CD4-positive, alpha-beta T cell treated with Interleukin-10 for 1 hour (primary cell): ENCODE measurements around the gene PRSS8.
A peak's percentile ranks its signal among the peaks of the same experiment; 100 is the strongest.
"Not testable (repeated sequence)": the region's sequence is repeated elsewhere in the genome, so short reads cannot be mapped to it uniquely, and the experiment has no call there.

Experiments used
- DNase-seq: peaks from one replicate; pipeline ENCODE4 v3.0.0-alpha.2; 2020

PRSS8 gene

DNA sequence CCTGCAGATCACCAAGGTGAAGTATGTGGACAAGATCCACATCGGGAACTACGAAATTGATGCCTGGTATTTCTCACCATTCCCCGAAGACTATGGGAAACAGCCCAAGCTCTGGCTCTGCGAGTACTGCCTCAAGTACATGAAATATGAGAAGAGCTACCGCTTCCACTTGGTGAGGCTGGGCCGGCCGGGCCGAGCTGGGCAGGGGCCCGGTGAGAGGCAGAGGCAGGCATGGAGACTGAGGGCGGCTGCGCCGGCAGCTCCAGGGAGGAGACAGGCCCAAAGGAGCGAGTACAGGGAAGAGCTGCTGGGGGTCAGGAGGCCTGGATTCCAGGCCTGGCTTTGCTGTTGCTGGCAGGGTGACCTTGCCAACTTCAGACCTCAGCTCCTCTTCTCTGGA lies 8.3 kb downstream of the PRSS8 start:
- no peak for DNase-seq

DNA sequence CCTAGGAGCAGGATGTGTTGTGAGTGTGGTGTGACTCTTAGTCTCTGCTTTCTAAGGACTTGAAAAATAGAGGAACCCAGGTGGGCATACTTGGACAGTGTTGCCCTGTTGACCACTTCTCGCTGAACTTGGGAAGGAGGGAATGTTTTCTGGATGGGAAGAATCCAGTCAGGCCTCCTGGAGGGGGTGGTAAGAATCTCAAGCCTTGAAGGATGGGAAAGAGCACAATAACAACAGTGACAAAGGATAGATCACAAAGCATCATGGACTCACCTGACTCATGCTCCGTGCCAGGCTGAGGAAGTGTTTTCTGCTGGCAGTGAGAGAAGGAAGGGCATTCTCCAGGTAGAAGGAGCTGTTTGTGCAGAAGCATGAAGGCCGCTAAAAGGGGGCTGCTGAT lies 9.7 kb downstream of the PRSS8 start:
- DNase-seq, result no peak

DNA sequence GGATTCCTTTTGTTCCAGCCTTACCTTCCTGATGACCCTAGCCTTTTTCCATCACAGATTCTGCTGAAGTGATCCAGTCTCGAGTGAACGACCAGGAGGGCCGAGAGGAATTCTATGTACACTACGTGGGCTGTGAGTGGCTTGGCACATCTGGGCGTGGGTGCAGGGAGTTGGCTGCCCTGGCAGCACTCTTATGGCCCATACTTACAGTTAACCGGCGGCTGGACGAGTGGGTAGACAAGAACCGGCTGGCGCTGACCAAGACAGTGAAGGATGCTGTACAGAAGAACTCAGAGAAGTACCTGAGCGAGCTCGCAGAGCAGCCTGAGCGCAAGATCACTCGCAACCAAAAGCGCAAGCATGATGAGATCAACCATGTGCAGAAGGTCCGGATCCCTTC lies 15.4 kb downstream of the PRSS8 start:
- no peak for DNase-seq

DNA sequence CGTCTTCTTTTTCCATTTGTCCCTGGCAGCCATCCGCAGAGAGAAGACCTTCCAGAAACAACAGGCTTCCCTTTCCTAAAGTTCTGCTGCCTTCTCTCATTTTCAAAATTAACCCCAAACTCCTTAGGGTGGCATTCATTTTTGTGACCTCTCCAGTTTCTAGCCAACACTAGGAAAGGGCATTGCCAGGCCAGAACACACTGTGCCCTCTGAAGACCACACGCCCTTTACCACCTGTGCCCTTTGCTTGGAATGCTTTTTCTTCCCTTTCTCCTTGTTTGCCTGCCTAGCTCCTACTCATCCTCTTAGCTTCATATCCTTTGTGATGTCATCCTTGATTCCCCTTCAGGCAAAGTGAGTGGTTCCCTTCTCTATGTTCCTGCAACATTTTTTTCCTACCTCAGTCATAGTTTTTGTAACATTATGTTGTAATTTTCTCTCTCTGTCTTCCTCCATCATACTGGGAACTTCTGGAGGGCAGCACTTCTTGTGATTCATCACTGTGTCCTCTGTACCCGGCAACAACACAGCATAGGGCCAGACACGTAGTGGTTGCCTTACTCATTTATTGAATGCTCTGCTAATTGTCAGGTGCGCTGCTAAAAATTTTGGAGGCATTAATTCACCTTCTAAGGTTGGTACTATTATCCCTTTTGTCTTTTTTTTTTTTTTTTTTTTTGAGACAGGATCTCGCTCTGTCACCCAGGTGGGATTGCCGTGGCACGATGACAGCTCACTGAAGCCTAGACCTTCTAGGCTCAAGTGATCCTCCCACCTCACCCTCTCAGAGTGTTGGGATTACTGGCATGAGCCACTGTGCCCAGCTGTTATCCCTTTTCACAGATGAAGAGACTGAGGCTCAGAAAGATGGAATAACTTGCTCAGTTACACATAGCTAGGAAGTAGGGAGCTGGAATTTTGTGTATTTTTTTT lies 17.0 kb downstream of the PRSS8 start:
- no peak for DNase-seq

DNA sequence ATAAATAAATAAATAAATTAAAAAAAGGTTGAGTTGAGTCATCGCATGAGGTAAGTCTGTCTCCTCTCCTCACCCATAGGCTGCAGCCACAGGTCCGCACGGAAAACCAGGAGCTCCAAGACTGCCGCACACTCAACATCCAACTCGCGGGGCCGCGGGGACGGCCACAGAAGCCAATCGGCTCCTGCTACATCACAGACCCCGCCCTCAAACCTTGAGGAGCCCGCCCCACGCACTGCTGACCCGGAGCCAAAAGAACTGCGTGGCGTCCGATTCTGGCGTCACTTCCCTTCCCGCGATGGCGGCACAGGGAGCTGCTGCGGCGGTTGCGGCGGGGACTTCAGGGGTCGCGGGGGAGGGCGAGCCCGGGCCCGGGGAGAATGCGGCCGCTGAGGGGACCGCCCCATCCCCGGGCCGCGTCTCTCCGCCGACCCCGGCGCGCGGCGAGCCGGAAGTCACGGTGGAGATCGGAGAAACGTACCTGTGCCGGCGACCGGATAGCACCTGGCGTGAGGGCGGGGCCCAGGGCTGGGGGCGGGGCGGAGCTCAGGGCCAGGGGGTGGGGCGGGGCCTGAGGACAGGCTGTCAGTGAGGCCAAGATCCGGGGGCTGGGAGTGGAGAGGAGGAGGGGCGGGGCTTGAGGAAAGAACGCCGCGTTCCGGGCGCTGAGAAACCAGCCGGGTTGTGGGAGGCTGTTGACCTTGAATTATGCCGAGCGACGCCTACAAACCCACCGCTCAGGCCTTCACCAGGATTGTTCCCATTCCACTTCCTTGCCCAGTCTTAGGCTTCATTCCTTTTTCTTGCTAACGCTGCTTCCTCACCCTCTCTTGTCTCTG lies 17.9 kb downstream of the PRSS8 start, which contains the start of gene KAT8:
KAT8 (plus strand) TSS at position 281 of the 839 bp plus-strand sequence; CDS start at position 299, 18 bp downstream.
- DNase-seq, result peak; percentile 98

DNA sequence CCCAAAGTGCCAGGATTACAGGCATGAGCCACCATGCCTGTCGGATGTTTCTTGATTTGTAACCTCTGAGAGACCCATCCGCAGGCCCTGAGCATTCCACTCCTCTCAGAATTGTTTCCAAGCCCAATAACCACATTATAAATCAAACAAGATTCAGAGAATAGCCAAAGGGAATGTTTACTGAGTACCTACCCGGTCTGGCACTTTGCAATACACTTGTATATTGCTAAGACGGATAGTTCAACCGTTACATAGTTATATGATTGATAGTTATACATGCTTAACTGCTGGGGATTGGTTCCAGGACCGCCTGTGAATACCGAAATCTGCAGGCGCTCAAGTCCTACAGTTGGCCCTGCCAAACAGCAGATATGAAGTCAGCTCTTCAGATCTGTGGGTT lies 21.1 kb downstream of the PRSS8 start:
- DNase-seq, result no peak

DNA sequence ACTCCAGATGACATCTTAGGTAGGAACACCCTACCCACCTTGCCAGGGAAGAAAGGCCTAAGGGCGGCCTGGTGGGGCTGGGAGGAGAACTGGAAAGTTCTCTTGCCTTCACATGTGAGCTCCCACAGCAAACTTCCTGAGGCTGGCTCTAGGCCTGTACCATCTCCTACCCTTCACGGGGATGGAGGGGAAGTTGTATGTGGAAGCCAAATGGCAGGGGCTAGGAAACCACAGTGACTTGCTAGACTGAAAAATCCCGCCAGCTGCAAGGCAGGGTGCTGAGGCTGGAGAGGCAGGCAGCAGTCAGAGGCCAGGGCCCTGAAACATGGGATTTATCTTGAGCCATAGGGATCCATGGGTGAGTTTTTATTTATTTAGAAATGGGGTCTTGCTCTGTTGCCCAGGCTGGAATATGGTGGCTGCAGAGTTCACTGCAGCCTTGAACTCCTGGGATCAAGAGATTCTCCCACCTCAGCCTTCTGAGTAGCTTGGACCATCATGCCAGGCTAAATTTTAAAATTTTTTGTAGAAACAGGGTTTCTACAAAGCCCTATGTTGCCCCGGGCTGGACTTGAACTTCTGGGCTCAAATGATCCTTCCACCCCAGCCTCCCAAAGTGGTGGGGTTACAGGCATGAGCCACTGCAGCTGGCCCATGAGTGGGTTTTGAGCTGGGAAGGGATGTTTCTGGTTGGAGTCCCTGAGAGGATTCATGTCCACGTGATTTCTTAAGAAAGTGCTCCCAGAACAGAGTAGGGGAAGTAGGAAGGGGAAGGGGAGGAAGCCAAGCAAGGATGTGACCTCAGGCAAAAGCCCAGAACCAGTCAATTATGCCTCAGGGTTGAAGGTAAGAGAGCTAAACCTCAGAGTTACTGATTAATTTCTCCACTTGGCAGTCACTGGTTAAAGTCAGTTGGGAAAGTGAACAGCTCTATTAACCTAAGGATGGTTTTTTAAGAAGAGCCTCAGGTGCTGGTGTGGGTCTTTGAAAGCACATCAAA lies 22.1 kb downstream of the PRSS8 start:
- DNase-seq, result no peak

DNA sequence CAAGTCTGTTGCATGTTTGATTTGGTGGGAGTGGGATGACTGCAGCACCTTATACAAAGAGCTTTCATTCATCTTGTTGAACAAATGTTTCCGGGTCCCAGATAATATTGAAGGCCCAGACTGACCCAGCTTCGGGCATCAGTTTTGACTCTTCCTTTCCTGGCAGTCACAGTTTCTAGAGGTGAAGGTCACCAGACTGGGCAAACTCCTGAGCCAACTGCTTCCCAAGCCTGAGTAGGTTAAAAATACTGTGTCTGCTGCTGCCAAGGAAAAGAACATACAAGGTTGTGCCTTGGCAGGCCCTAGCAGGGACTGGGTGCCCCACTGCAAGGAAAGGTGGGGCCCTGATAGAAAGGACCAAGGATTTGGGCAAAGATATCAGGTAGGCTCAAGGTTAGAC lies 22.8 kb downstream of the PRSS8 start:
- DNase-seq, result no peak

DNA sequence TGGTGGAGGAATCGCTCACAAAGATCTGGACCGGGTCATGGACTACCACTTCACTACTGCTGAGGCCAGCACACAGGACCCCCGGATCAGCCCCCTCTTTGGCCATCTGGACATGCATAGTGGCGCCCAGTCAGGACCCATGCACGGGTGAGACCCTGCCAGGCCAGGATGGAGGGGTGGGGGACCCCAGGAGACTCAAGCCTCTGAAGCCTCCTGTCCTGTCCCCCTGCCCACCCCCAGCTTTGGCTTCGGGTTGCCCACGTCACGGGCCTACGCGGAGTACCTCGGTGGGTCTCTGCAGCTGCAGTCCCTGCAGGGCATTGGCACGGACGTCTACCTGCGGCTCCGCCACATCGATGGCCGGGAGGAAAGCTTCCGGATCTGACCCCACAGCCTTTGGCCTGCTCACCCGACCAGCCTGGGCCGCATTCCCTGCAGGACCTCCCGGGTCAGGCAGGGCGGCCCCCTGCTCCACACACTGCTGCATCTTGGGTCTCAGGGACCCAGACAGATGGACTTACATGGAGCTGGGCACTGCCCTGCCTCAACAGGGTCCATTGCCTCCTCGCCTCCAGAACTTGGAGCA lies 23.6 kb downstream of the PRSS8 start:
- no peak for DNase-seq

DNA sequence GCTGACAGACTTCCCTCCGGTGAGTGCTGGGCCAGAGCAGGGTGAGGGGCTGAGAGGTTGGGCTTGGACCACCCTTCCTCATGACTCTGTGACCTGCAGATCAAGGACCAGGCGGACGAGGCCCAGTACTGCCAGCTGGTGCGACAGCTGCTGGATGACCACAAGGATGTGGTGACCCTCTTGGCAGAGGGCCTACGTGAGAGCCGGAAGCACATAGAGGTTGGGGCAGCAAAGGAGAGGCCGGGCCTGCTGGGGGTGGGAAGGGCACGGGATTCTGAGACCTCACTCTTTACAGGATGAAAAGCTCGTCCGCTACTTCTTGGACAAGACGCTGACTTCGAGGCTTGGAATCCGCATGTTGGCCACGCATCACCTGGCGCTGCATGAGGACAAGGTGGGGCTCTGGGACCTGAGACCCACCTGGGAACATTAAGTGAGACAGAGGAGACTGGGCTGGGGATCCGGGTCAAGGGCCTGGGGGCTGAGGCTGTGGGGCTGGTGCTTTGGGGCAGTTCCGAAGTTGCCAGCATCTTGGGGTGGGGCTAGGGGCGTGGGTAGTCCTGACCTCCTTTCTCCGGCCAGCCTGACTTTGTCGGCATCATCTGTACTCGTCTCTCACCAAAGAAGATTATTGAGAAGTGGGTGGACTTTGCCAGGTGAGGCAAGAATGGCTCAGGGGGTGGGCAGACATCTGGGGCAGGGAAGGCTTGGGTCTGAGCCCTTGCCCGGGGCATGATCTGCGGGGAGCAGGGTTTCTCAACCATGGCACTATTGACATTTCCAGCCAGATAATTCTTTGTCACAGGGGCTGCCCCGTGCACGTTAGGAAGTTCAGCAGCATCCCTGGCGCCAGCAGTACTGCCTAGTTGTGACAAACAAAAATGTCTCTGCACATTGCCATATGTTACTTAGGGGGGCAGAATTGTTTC lies 25.2 kb downstream of the PRSS8 start:
- no peak for DNase-seq

DNA sequence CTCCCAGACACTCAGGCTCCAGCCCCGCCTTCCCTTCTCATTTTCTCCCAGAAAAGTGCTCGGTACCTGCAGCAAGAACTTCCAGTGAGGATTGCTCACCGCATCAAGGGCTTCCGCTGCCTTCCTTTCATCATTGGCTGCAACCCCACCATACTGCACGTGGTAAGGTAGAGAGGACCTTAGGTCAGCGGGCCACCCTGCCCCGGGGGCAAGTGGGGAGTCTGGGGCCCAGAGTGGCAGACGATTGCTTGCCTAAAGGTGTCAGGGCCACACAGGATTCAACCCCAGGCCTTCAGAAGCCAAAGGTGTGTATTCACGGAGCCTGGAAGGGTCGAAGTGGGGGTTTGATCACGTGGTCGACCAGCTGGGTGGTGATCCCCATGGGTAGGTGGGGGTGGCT lies 25.9 kb downstream of the PRSS8 start:
- DNase-seq, result no peak

DNA sequence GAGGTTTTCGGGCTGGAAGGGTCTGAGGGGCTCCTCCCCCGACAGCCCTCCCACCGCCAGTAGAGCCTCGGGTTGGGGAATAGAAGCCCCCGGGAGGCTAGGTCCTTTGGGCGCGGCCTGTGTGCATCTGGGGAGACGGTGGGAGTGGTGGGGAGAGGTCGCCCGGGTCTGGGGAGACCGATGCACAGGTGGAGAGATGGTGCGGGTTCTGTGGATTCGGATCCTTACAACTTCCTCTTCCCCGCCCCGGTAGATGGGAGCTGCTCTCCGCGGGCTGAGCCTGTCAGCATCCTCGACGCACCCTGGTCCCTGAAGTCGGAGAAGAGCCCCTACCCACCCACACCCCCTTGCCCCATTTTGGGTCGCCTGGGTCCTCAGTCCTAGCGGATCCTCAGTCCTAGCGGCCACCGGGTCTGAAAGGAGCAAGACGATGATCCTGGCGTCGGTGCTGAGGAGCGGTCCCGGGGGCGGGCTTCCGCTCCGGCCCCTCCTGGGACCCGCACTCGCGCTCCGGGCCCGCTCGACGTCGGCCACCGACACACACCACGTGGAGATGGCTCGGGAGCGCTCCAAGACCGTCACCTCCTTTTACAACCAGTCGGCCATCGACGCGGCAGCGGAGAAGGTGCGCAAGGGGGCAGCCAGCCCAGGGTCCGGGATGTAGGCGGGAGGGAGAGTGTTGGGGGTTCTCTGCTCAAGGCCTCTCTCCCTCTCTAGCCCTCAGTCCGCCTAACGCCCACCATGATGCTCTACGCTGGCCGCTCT lies 26.6 kb downstream of the PRSS8 start:
- no peak for DNase-seq

DNA sequence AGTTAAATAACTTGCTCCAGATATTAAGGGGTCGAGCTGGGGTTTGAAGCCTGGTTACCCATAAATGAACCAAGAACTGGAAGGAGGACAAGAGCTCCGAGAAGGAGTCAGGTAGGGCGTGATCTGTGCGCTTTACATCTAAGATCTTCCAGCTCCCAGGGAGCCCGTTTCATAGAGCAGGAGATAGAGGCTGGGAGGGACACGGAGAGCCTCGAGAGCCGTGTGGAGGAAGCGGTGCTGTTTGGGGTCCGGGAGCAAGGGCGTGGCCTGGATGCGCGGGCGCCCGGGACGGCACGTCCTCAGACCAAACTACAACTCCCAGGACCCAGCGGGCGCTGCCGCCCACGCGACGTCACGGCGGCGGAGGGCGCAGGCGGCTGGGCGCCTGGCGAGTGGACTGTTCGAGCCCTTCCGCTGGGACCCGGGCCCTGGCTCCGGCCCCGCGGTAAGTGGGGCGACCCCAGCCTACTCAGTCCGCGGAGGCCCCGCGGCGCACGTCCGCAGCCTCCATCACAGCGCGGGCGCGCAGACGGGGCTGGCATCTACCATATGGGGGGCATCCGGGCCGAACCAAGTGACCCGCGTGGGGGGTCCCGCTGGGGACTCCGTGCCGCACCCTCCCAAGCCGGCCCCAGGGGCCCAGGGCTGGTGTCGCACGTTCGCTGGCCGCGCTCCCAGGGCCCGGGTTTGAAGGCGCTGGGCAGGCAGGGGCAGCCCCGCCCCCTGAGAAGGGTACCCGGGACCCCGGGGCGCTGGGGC lies 27.3 kb downstream of the PRSS8 start, which contains the start of gene BCKDK:
BCKDK (plus strand) TSS at position 352 of the 759 bp plus-strand sequence. CDS start 838 bp downstream, outside the sequence.
- peak; percentile 68 for DNase-seq

DNA sequence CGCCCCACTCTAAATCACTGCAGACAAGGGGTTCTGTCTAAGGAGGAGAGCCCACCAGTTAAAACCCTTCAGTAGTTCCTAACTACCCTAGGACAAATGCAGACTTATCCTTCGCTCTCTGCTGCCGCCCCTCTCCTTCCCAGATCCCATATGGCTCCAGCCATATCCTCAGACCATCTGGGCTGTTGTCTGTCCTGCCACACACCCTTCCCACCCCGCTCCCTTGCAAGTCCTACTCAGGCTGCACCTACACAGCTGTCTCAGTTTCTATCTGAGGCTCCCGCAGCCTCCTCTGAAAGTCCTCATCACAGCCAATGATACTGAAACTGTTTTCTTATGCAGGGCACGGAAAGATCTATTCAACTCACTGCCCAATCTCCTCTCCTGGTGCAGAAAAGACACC lies 28.1 kb downstream of the PRSS8 start:
- no peak for DNase-seq

DNA sequence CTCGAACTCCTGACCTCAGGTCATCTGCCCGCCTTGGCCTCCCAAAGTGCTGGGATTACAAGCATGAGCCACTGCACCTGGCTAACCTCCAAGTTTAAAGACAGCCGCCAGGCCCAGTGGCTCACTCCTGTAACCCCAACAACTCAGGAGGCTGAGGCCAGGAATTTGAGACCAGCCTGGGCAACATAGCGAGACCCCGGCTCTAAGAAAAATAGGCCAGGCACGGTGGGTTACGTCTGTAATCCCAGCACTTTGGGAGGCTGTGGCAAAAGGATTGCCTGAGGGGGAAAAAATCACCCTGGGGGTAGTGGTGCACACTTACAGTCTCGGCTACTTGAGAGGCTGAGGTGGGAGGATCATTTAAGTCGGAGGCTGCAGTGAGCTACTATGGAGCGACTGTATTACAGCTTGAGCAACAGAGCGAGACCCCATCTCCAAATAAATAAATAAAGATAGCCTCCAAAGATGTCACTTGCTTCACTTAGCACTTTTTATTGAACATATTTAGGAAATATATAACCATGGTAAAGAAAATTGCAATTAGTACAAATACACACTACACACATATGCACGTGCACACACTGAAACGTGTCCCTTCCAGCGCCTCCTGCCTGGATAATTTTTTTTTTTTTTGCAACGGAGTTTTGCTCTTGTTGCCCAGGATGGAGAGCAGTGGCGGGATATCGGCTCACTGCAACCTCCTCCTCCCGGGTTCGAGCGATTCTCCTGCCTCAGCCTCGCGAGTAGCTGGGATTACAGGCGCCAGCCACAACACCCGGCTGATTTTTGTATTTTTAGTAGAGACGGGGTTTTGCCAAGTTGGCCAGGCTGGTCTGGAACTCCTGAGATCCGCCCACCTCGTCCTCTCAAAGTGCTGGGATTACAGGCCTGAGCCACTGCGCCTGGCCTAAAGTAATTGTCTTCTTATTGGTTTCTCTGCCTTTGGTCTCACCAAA lies 28.7 kb downstream of the PRSS8 start:
- no peak for DNase-seq

DNA sequence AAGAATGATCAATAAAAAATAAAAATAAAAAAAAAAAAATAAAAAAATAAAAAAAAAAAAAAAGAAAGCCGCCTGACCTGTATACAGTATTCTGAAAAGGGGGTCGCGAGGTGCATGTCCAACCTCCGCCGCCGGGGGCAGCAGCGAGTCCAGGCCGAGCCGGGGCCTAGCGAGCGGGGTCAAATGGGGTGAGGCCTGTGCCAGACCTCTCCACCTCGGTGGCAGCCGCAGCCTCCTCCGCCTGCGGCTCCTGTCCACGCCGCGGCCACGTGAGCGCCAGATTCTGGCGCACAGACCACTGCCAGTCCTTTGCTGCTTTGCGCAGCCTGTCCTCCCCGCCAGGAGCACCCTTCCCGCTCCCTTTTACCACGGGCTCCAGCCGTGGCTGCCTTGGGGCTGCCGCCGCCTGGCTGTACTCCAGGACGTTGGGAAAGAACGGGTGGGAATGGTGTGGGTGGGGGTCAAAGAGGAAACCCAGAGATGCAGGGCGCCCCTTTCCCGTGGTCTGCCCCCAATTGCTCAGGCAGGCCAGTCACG lies 29.8 kb downstream of the PRSS8 start:
- DNase-seq, result peak; percentile 84

DNA sequence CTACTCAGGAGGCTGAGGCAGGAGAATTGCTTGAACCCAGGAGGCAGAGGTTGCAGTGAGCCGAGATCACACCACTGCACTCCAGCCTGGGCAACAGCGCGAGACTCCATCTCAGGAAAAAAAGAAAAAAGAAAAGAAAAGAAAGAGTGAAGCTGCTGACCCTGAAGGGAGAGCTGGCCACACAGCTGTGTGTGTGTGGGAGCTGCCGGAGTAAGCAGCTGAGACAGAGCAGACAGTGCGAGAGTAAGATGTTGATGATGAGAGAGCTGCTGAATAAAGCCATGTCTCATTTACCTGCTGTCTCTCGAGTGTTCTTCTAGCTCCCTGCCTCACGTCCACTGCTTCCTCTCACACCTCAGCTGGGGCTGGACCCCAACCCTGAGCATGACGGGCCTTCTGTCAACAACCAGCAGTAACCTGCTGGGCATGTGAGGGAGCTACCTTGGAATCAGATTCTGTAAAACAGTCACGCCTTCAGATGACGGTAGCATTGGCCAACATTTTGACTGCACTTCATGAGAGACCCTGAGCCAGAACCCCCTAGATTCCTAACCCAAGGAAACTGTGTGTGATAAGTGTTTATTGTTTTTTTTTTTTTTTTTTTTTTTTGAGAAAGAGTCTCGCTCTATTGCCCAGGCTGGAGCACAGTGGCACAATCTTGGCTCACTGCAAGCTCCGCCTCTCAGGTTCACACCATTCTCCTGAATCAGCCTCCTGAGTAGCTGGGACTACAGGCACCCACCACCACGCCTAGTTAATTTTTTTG lies 34.5 kb downstream of the PRSS8 start:
- DNase-seq, result not testable (repeated sequence)
